K562 (cell line): Measurements from ENCODE around the gene TRAPPC2L. TPM values are rescaled to one million over a fixed set of nuclear protein-coding genes. Genes with fewer than 3 reads are reported as not detected.

Experiments
- ATAC-seq: fragments of 200-7000 bp; cut with Tn5 transposase; 3 replicates; pipeline ENCODE4 v1.9.1; 2020; ENCODE audit warnings: moderate library complexity
- BruUV-seq: library from RNA; stranded (reverse); fragments of 400-500 nt; replicated peaks from 2 replicates; lab custom pipeline; 2021; lab: Mats Ljungman, UMichigan
- CTCF ChIA-PET: fragments of 300-600 bp; formaldehyde crosslinking; extraction: SDS; loops from one replicate; lab custom pipeline; 2021; ENCODE audit warnings: low intra/inter-chr PET ratio; lab: Yijun Ruan, JAX
- POLR2A ChIA-PET: fragments of 300-600, 350-650 bp; sonication (Branson Sonifier 250); formaldehyde crosslinking; extraction: SDS; loops from one replicate; lab custom pipeline; 2021; ENCODE audit warnings: antibody characterized with exemption, inconsistent platforms; lab: Yijun Ruan, JAX
- DNase-seq, 4 experiments: peaks; one replicate each; pipeline versions ENCODE4 v3.0.0 to v3.0.0-alpha.2; 2011 to 2018; ENCODE audit warnings: low spot score in 3 of 4, mixed read lengths in 3 of 4; ENCODE audit errors: extremely low read depth in 1 of 4
- FAIRE-seq: peaks from 2 replicates; lab custom pipeline; 2011; peaks lifted over from hg19 to GRCh38; lab: Jason Lieb, UNC
- H2AFZ ChIP-seq: 2 replicates; pipeline ENCODE4 v1.6.0; 2011; ENCODE audit warnings: low read depth, low read length, control low read depth, inconsistent platforms
- H3K27ac ChIP-seq: fragments of 200-600 bp; 3 replicates; pipeline ENCODE4 v1.8.0; 2011; ENCODE audit warnings: low read depth, mild to moderate bottlenecking, control low read depth, inconsistent platforms, low read length, moderate library complexity, mixed read lengths; ENCODE audit errors: extremely low read depth
- H3K27me3 ChIP-seq, 2 experiments: fragments of 300-600 bp in 1 of 2; 2 replicates in 1 of 2; 3 replicates in 1 of 2; pipeline versions ENCODE4 v1.6.0 to v1.8.0; 2011; ENCODE audit warnings: inconsistent platforms in 2 of 2, low read length in 2 of 2, mild to moderate bottlenecking in 1 of 2, mixed read lengths in 1 of 2, moderate library complexity in 1 of 2; ENCODE audit not compliant: control insufficient read depth in 2 of 2, insufficient read depth in 2 of 2
- H3K36me3 ChIP-seq: fragments of 300-600 bp; 3 replicates; pipeline ENCODE4 v1.8.0; 2011; ENCODE audit warnings: mild to moderate bottlenecking, low read length, inconsistent platforms; ENCODE audit not compliant: control insufficient read depth, insufficient read depth
- H3K4me1 ChIP-seq, 2 experiments: fragments of 200-600 bp in 1 of 2; replicated peaks in 1 of 2; 2 replicates in 1 of 2; 3 replicates in 1 of 2; pipeline versions ENCODE4 v1.5.1 to v1.8.0; 2011; ENCODE audit warnings: inconsistent platforms in 2 of 2, low read length in 2 of 2, mild to moderate bottlenecking in 1 of 2, mixed read lengths in 1 of 2, moderate library complexity in 1 of 2; ENCODE audit not compliant: control insufficient read depth in 2 of 2, insufficient read depth in 2 of 2
- H3K4me2 ChIP-seq: 2 replicates; pipeline ENCODE4 v1.6.1; 2011; ENCODE audit warnings: low read length, control low read depth, inconsistent platforms, mixed read lengths; ENCODE audit not compliant: insufficient read depth
- H3K4me3 ChIP-seq: fragments of 200-600 bp; sonication (generic), shearing (Covaris generic); 2 replicates; pipeline ENCODE4 v1.5.1; 2016; ENCODE audit warnings: control low read depth, inconsistent platforms
- H3K79me2 ChIP-seq: fragments of 200-600 bp; 3 replicates; pipeline ENCODE4 v1.8.0; 2011; ENCODE audit warnings: low read length, inconsistent platforms; ENCODE audit not compliant: control insufficient read depth, insufficient read depth
- H3K9ac ChIP-seq, 2 experiments: 2 replicates each; pipeline versions ENCODE4 v1.6.0 to v1.6.1; 2011; ENCODE audit warnings: low read depth in 2 of 2, low read length in 2 of 2, control low read depth in 1 of 2, inconsistent platforms in 1 of 2, mild to moderate bottlenecking in 1 of 2, mixed read lengths in 1 of 2; ENCODE audit not compliant: insufficient read depth in 1 of 2
- H3K9me1 ChIP-seq: one replicate; pipeline ENCODE4 v1.6.0; 2011; ENCODE audit warnings: inconsistent platforms, mild to moderate bottlenecking, low read length, moderate library complexity; ENCODE audit not compliant: control insufficient read depth, insufficient read depth
- H3K9me3 ChIP-seq: replicated peaks from 2 replicates; pipeline ENCODE4 v1.5.1; 2011; ENCODE audit warnings: low read depth, low read length, inconsistent platforms; ENCODE audit not compliant: control insufficient read depth, insufficient read depth
- H4K20me1 ChIP-seq: replicated peaks from 2 replicates; pipeline ENCODE4 v1.6.1; 2011; ENCODE audit warnings: low read length, inconsistent platforms, mixed read lengths; ENCODE audit not compliant: control insufficient read depth, insufficient read depth
- GATAD2A ChIP-seq: fragments of 450-650 bp; IDR thresholded peaks from 2 replicates; pipeline ENCODE4 v1.6.1; 2017
- POLR2G ChIP-seq: fragments of 200-400 bp; formaldehyde crosslinking; IDR thresholded peaks from 2 replicates; pipeline ENCODE4 v1.6.1; 2017; ENCODE audit warnings: low read depth, mild to moderate bottlenecking, antibody characterized with exemption, low read length, moderate library complexity
- RBM22 ChIP-seq: fragments of 200-400 bp; formaldehyde crosslinking; IDR thresholded peaks from 2 replicates; pipeline ENCODE4 v1.6.1; 2018; ENCODE audit warnings: low read length, low read depth; ENCODE audit not compliant: poor library complexity, severe bottlenecking
- ZNF764 ChIP-seq: fragments of 250-450 bp; sonication (Bioruptor Pico); IDR thresholded peaks from 2 replicates; pipeline ENCODE4 v1.4.0; 2020; ENCODE audit warnings: low read depth, mild to moderate bottlenecking, moderate library complexity
- WGBS: fragments of 100-300 bp; shearing (Covaris generic); methylation state at CpG from one replicate; pipeline ENCODE4 v1.1.6; 2016; ENCODE audit warnings: low coverage, mixed read lengths; ENCODE audit not compliant: insufficient coverage; ENCODE audit errors: missing lambda C conversion rate; 5-methylcytosine and 5-hydroxymethylcytosine counted together
- in situ Hi-C: fragments of 300-500 bp; cut with MboI; formaldehyde crosslinking; loops from 4 replicates; pipeline ENCODE4 v1.15.0; 2018; ENCODE audit warnings: inconsistent platforms, mixed read lengths
- intact Hi-C: fragments of 100-400 bp; cut with micrococcal nuclease; formaldehyde crosslinking; loops from 2 replicates; pipeline ENCODE4 v1.14.2; 2022
- polyA plus RNA-seq, 8 experiments: library from polyadenylated mRNA; depleted of rRNA in 4 of 8; stranded (reverse) in 5 of 8; unstranded in 3 of 8; fragments of >200 nt; fragmentation: Nextera tagmentation in 2 of 8; fragmentation: Illumina TruSeq in 1 of 8; extraction: Ambion mirVana in 2 of 8; extraction: Trizol in 1 of 8; gene quantifications; 2 replicates each; pipeline versions ENCODE4 v1.2.1 to v1.2.3, GENCODE V29; 2011 to 2014; ENCODE audit warnings: inconsistent platforms in 1 of 8, missing spikeins in 1 of 8
- total RNA-seq, 7 experiments: library from RNA; depleted of rRNA in 6 of 7; stranded (reverse); fragments of >200 nt in 6 of 7; fragmentation: Illumina TruSeq in 2 of 7; extraction: Trizol in 2 of 7; gene quantifications; 2 replicates each; pipeline versions ENCODE4 v1.2.1 to v1.2.3, GENCODE V29; 2011 to 2021; ENCODE audit warnings: low replicate concordance in 1 of 7
- TF ChIP-seq, protein P1 (sequence below): sonication (generic); formaldehyde crosslinking; IDR thresholded peaks from 2 replicates; pipeline ENCODE4 v1.8.1; 2023; ENCODE audit warnings: mild to moderate bottlenecking, missing genetic modification reagents
- TF ChIP-seq, protein P2 (sequence below): sonication (generic); formaldehyde crosslinking; IDR thresholded peaks from 2 replicates; pipeline ENCODE4 v1.8.0; 2022; ENCODE audit warnings: missing genetic modification reagents, mild to moderate bottlenecking, moderate library complexity, borderline replicate concordance

The TRAPPC2L gene
- total and polyA plus RNA-seq, 9 of the 15 experiments (the other 6 are each of a cell fraction or from before 2014, with no cell fraction given) = 60.4 to 398 (median 97.5) TPM

DNA sequence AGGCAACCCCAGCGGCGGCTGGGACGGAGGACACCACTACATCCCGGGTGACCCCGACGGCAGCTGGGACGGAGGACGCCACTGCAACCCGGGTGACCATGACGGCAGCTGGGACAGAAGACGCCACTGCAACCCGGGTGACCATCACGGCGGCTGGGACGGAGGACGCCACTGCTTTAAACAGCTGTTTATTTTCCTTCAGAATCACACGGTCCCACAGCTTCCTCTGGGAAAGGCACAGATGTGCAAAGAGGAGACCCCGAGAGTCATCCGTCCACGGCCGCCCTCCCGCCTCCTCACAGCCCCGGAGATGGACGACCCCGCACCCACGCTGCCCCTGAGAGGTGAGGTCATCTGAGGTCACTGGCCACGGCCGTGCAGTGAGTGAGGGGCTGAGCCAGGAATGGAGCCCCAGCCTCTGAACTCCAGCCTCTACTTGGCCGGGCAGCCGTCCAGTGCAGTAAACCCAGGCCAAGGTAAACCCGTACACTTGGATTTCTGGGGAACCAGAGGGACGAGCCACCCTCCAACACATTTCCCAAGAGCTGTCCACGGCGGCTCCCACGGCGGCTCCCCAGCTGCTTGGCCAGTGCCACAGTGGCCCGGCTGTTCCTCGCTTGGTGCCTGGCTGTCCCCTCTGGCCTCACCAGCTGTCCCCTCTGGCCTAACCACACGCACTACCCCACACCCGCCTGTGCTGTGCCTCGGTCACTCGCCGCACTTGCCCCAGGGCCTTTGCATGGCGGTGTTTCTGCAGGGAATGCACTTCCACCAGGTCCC is 52.7 kb downstream of the TRAPPC2L start:
- DNase-seq (no peak), ATAC-seq (no peak), FAIRE-seq (no peak)
- Histone ChIP-seq H3K4me2 (no peak overlapping the region), H3K9me1 (peaks cover 20% of the 10 kb centered on the region), H3K79me2 (peaks cover 95% of the 10 kb centered on the region), H4K20me1 (peaks cover 91% of the 10 kb centered on the region), H3K9me3 (no peaks in the 10 kb centered on the region), H3K4me3 (no peak overlapping the region), H3K9ac (no peak overlapping the region), H3K27me3 (no peaks in the 10 kb centered on the region), H3K4me1 (peaks cover 8 to 84% of the 10 kb centered on the region in 2 experiments; a peak in 4 of 5 replicates), H3K36me3 (peaks cover 75% of the 10 kb centered on the region), H3K27ac (no peak overlapping the region), H2AFZ (no peak overlapping the region)
- BruUV-seq = no TSS peak
- peak; percentile 10 for TF ChIP-seq RBM22
- TF ChIP-seq, protein P1, sequence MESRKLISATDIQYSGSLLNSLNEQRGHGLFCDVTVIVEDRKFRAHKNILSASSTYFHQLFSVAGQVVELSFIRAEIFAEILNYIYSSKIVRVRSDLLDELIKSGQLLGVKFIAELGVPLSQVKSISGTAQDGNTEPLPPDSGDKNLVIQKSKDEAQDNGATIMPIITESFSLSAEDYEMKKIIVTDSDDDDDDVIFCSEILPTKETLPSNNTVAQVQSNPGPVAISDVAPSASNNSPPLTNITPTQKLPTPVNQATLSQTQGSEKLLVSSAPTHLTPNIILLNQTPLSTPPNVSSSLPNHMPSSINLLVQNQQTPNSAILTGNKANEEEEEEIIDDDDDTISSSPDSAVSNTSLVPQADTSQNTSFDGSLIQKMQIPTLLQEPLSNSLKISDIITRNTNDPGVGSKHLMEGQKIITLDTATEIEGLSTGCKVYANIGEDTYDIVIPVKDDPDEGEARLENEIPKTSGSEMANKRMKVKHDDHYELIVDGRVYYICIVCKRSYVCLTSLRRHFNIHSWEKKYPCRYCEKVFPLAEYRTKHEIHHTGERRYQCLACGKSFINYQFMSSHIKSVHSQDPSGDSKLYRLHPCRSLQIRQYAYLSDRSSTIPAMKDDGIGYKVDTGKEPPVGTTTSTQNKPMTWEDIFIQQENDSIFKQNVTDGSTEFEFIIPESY (CRISPR knock-in tag) = peak; percentile 82
- no peak for TF ChIP-seq GATAD2A
- no peak for TF ChIP-seq ZNF764
- TF ChIP-seq, protein P2, sequence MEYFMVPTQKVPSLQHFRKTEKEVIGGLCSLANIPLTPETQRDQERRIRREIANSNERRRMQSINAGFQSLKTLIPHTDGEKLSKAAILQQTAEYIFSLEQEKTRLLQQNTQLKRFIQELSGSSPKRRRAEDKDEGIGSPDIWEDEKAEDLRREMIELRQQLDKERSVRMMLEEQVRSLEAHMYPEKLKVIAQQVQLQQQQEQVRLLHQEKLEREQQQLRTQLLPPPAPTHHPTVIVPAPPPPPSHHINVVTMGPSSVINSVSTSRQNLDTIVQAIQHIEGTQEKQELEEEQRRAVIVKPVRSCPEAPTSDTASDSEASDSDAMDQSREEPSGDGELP (CRISPR knock-in tag) = peak; percentile 18; the same call in 1 of the 2 replicates
- peak; percentile 69 for TF ChIP-seq POLR2G
- CTCF ChIA-PET = no interaction called here
- in situ Hi-C loops = no loop called here
- intact Hi-C loops = no loop called here
- WGBS = 82% methylated on average over 38 of the region's 44 CpGs
- POLR2A ChIA-PET = interaction anchor here (0.7 to 0.8 kb wide), 3 partner anchors 14 to 63 kb away, joined by 3 read pairs; partner anchors contain the start of gene GALNS
